Adrenal gland (tissue), 12 donors: ENCODE results near the gene PGA3. TPM values are rescaled to one million over a fixed set of nuclear protein-coding genes. Genes with fewer than 3 reads are reported as not detected.

Experiments
- DNase-seq, 7 donors: peaks; one replicate each; pipeline ENCODE4 v3.0.0-alpha.2; 2019 to 2020
- H3K27ac ChIP-seq, 5 donors: fragments of 200-600 bp; sonication (generic) in 4 of 5; 1 replicate in 3 of 5; 2 replicates in 2 of 5; pipeline versions ENCODE4 v1.5.1 to v1.8.0; 2016 to 2020; ENCODE audit warnings: mild to moderate bottlenecking in 1 of 5
- H3K27me3 ChIP-seq: fragments of 200-600 bp; 2 replicates; pipeline ENCODE4 v1.8.0; 2021
- H3K36me3 ChIP-seq, 2 donors: fragments of 200-600 bp; replicated peaks in 1 of 2; 1 replicate in 1 of 2; 2 replicates in 1 of 2; pipeline versions ENCODE4 v1.5.1 to v1.8.0; 2018 to 2022
- H3K4me1 ChIP-seq, 2 donors: fragments of 200-600 bp; replicated peaks in 1 of 2; 1 replicate in 1 of 2; 2 replicates in 1 of 2; pipeline versions ENCODE4 v1.5.1 to v1.8.0; 2018 to 2021
- H3K4me3 ChIP-seq, 4 donors: fragments of 200-600 bp; sonication (generic) in 3 of 4; one replicate each; pipeline ENCODE4 v1.5.1; 2016 to 2018
- H3K9me3 ChIP-seq, 3 donors: fragments of 200-600 bp; sonication (generic) in 1 of 3; replicated peaks in 1 of 3; 1 replicate in 2 of 3; 2 replicates in 1 of 3; pipeline versions ENCODE4 v1.5.1 to v1.8.0; 2016 to 2021
- POLR2A ChIP-seq, 2 donors: fragments of 450-650 bp; IDR thresholded peaks; one replicate each; pipeline ENCODE4 v1.6.1; 2017; ENCODE audit warnings: antibody characterized with exemption in 2 of 2, mild to moderate bottlenecking in 2 of 2, moderate library complexity in 1 of 2
- WGBS, 4 donors: extraction: QIAGEN DNeasy Blood & Tissue Kit in 2 of 4; methylation state at CpG; one replicate each; pipeline versions ENCODE4 v1.1.5 to v1.1.7; 2013 to 2017; 5-methylcytosine and 5-hydroxymethylcytosine counted together
- intact Hi-C, 2 donors: fragments of 100-400 bp; cut with DNase I; formaldehyde crosslinking; loops; one replicate each; pipeline versions ENCODE4 v1.14.1 to v1.15.0; 2022 to 2023
- polyA plus RNA-seq, 3 donors: library from polyadenylated mRNA; stranded (reverse); fragments of 200-250 nt in 2 of 3; fragments of 350-450 nt in 1 of 3; fragmentation: Illumina TruSeq in 1 of 3; extraction: RNeasy Lipid Tissue Mini Kit (QIAGEN cat#74804) in 1 of 3; gene quantifications; one replicate each; pipeline ENCODE4 v1.2.3, GENCODE V29; 2013 to 2014
- total RNA-seq, 9 donors: library from RNA; depleted of rRNA in 4 of 9; stranded (reverse); fragments of >200 nt in 4 of 9; fragments of 120-200 nt in 1 of 9; fragmentation: NEBNext Ultra II Directional in 1 of 9; extraction: Animal tissue kit (Norgen Biotek cat#: 25700) in 1 of 9; gene quantifications; one replicate each; pipeline versions ENCODE4 v1.1.0 to v1.2.4, GENCODE V29; 2013 to 2023
- TF ChIP-seq, protein P1 (sequence below), 6 experiments: fragments of 450-650 bp in 4 of 6; fragments of 200-600 bp in 2 of 6; sonication (generic) in 1 of 6; IDR thresholded peaks; 1 replicate in 5 of 6; 2 replicates in 1 of 6; pipeline versions ENCODE4 v1.5.1 to v1.8.0; 2016 to 2021; ENCODE audit warnings: antibody characterized with exemption in 6 of 6, mild to moderate bottlenecking in 2 of 6, moderate library complexity in 1 of 6
- donor health status: healthy with polysubstance abuse.
- donor health status: Bipolar disorder and iron deficiency.
- donor health status: DM: yes; HTN: yes; CAD: no.
- donor health status: DM: no; HTN: no; CAD: no.
- donor health status: DM: no; HTN: no; CAD: no.
- donor health status: DM: yes; HTN: yes; CAD: no.

The PGA3 gene
- total and polyA plus RNA-seq, 12 donors, result 0.11 to 4.1 (median 1.7) TPM; not detected in 4

DNA sequence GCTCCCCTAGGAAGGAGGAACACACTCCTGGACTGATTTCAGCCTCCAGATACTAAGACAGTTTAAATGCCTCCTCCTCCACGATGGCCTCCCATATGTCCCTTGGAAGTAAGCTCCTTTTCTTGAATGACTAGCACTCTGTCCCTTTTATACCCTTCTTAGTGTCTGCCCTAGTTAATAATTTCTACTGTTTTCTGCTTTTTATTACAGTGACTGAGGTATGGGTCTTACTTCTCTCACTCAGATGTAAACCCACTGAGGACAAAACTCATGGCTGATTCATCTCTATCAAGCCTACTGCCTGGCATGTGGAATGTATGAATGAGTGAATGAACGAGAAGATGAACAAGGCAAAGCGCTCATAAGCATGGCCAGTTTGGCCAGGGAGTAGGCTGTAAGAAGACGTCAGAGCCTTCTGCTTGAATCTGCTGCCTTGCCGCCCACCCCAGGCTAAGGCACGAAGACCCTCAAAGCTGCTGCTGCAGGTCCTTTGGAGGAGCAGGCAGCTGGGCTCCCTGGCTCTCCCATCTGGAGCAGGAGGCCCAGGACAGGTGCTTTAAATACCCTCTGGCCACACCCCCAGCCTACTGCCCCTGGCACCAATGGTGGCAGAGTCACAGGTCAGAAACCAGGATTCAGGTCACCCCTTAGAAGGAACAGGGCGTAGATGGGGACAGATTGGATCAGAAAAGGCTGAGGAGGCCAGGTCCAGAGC, 8.2 kb upstream of the PGA3 start:
- 68 to 75% (median 71%) methylated on average over 4 to 7 of the region's 7 CpGs for WGBS, 4 donors
- intact Hi-C loops, result no loop called here
- H3K36me3 ChIP-seq, result no peaks in the 10 kb centered on the region
- peaks cover 8% of the 10 kb centered on the region for H3K27me3 ChIP-seq
- DNase-seq, result no peak
- TF ChIP-seq, protein P1, sequence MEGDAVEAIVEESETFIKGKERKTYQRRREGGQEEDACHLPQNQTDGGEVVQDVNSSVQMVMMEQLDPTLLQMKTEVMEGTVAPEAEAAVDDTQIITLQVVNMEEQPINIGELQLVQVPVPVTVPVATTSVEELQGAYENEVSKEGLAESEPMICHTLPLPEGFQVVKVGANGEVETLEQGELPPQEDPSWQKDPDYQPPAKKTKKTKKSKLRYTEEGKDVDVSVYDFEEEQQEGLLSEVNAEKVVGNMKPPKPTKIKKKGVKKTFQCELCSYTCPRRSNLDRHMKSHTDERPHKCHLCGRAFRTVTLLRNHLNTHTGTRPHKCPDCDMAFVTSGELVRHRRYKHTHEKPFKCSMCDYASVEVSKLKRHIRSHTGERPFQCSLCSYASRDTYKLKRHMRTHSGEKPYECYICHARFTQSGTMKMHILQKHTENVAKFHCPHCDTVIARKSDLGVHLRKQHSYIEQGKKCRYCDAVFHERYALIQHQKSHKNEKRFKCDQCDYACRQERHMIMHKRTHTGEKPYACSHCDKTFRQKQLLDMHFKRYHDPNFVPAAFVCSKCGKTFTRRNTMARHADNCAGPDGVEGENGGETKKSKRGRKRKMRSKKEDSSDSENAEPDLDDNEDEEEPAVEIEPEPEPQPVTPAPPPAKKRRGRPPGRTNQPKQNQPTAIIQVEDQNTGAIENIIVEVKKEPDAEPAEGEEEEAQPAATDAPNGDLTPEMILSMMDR (IDR thresholded peaks at IDR 0.05), result no peak
- no peak for TF ChIP-seq POLR2A (IDR thresholded peaks at IDR 0.05)
- H3K9me3 ChIP-seq, result no peaks in the 10 kb centered on the region
- H3K27ac ChIP-seq, result no peak overlapping the region
- H3K4me1 ChIP-seq, result no peaks in the 10 kb centered on the region
- H3K4me3 ChIP-seq, result no peak overlapping the region

DNA sequence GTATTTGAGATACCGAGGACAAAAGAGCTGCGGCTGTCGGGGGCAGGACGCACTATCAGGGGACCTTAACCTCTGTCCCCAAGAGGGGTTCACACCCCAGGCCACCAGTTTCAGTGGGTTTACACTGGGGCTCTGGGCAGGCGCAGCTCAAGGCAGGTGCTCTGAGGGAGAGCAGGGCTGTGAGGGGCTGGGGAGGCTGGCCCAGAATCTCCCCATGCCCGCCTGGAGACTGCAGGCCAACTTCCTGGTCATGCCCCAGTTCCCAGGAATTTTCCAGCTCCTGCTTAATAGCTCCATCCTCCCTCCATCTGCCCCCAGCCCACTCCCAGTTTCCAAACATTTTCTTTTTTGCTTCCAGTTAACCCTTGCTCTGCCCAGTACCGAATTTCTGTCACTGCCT, 7.6 kb upstream of the PGA3 start:
- intact Hi-C loops, result no loop called here
- TF ChIP-seq POLR2A (IDR thresholded peaks at IDR 0.05), result no peak
- TF ChIP-seq, protein P1 (IDR thresholded peaks at IDR 0.05), result no peak
- H3K36me3 ChIP-seq, result no peaks in the 10 kb centered on the region
- H3K27ac ChIP-seq, result no peak overlapping the region
- no peaks in the 10 kb centered on the region for H3K4me1 ChIP-seq
- H3K27me3 ChIP-seq, result peaks cover 3% of the 10 kb centered on the region
- WGBS, 4 donors, result 78 to 93% (median 80%) methylated on average over 6 to 7 of the region's 7 CpGs
- no peak overlapping the region for H3K4me3 ChIP-seq
- no peaks in the 10 kb centered on the region for H3K9me3 ChIP-seq
- DNase-seq, result no peak

DNA sequence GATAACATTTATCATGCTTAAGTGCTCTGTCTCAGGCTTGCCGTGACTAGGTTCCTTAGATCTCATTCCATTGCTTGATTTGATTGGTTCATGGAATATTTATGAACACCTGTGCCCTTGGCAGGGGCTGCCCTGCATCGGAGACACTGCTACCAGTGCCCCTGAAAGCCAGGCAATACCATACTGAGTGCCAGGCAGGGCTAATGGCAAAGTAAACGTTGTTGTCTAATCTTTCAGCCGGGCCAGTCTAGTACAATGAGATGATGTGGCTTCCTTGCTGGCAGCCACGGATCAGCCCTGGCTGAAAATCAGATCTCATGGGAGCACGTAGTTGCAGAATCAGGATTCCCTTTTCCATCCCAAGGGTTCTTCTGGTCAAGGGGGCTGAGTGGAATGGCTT, 5.0 kb upstream of the PGA3 start:
- H3K36me3 ChIP-seq, result no peaks in the 10 kb centered on the region
- no peak for DNase-seq
- 70 to 82% (median 74%) methylated on average over 5 to 6 of the region's 6 CpGs for WGBS, 4 donors
- no peak overlapping the region for H3K27ac ChIP-seq
- TF ChIP-seq, protein P1 (IDR thresholded peaks at IDR 0.05), result no peak
- no peak for TF ChIP-seq POLR2A (IDR thresholded peaks at IDR 0.05)
- H3K4me3 ChIP-seq, result no peak overlapping the region
- no peaks in the 10 kb centered on the region for H3K4me1 ChIP-seq
- H3K27me3 ChIP-seq, result no peaks in the 10 kb centered on the region
- H3K9me3 ChIP-seq, result no peaks in the 10 kb centered on the region
- intact Hi-C loops, result no loop called here

DNA sequence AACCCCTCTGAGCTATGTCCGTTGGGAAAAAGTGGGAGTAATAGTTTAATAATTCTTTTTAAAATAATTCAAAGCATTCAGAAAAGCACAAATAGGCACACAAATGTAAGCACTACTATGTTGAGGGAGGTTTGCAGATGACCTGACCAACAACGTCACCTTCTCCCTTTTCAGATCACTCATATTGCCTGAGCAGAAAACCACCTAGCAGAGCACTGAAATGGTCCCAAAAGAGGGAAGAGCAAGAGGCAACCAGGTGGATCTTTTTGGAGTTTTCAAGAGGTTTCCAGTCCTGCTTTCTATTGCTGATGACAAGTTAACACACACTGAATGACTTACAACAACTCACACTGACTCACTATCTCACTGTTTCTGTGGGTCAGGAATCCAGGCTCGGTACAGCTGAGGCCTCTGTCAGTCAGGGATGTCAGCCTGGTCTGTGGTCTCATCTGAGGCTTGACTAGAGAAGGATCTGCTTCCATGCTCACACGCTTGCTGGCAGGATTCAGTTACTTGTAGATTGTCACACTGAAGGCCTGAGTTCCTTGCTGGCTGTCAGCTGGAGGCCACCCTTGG, 4.3 kb upstream of the PGA3 start:
- H3K27ac ChIP-seq, result no peak overlapping the region
- DNase-seq, result no peak
- H3K36me3 ChIP-seq, result no peaks in the 10 kb centered on the region
- intact Hi-C loops, result no loop called here
- H3K4me3 ChIP-seq, result no peak overlapping the region
- H3K9me3 ChIP-seq, result no peaks in the 10 kb centered on the region
- TF ChIP-seq, protein P1 (IDR thresholded peaks at IDR 0.05), result no peak
- TF ChIP-seq POLR2A (IDR thresholded peaks at IDR 0.05), result no peak
- H3K4me1 ChIP-seq, result no peaks in the 10 kb centered on the region
- WGBS, 4 donors, result 73 to 83% (median 80%) methylated on average over 2 to 4 of the region's 4 CpGs
- H3K27me3 ChIP-seq, result no peaks in the 10 kb centered on the region
